ENCODE measurements around the gene PRKD3. TPM values are rescaled to one million over a fixed set of nuclear protein-coding genes. Genes with fewer than 3 reads are reported as not detected.

The PRKD3 gene
- total and polyA plus RNA-seq, 10 of the 15 experiments (the other 5 are each of a cell fraction or from before 2014, with no cell fraction given), result 3.3 to 14.9 (median 7.9) TPM

- intact Hi-C loops (cut with micrococcal nuclease; ENCODE audit: unreplicated experiment) (loop anchor here (1.0 to 10.0 kb wide), 2 partner anchors 114 to 552 kb away; no protein-coding TSS in a partner anchor), in situ Hi-C loops (cut with MboI) (no loop called here)
- TF ChIP-seq SREBF1 (IDR thresholded peaks at IDR 0.05; ENCODE audit: low read length), result no peak
- TF ChIP-seq STAT1 (conservative IDR thresholded peaks at IDR 0.05), result no peak
- no peak for TF ChIP-seq IRF3 (IDR thresholded peaks at IDR 0.05)
- TF ChIP-seq ELK1 (IDR thresholded peaks at IDR 0.05; ENCODE audit: low read depth, low read length), result no peak
- no peak for TF ChIP-seq CEBPZ (IDR thresholded peaks at IDR 0.05; ENCODE audit: low read depth, low read length)
- no peak for TF ChIP-seq ZNF384 (IDR thresholded peaks at IDR 0.05; ENCODE audit: borderline replicate concordance, low read depth, low read length)
- no peak for TF ChIP-seq NFXL1 (IDR thresholded peaks at IDR 0.05; ENCODE audit: borderline replicate concordance)
- TF ChIP-seq MYB (IDR thresholded peaks at IDR 0.05; ENCODE audit: borderline replicate concordance, low read depth, low read length), result no peak
- ATAC-seq, result no peak
- Histone ChIP-seq H3K27me3 (replicated peaks in 1 of 2; ENCODE audit: control insufficient read depth in 2 of 2, insufficient read depth in 2 of 2, low read length in 1 of 2) (no peaks in the 10 kb centered on the region; a peak in 1 of 4 replicates), H3K36me3 (ENCODE audit: control insufficient read depth in 2 of 2, insufficient read depth in 2 of 2, low read length in 1 of 2) (no peaks in the 10 kb centered on the region; a peak in 1 of 4 replicates), H3K4me3 (no peak overlapping the region), H3K9me3 (replicated peaks; ENCODE audit: control insufficient read depth, insufficient read depth, low read length) (no peaks in the 10 kb centered on the region; the same call in 2 of the 3 replicates), H3K79me2 (ENCODE audit: control insufficient read depth, insufficient read depth, low read length) (no peaks in the 10 kb centered on the region), H3K27ac (ENCODE audit: control insufficient read depth, insufficient read depth) (no peak overlapping the region), H2AFZ (ENCODE audit: control insufficient read depth, low read depth, low read length) (no peak overlapping the region), H3K4me1 (ENCODE audit: control insufficient read depth, insufficient read depth, low read length) (no peaks in the 10 kb centered on the region), H3K9ac (ENCODE audit: control insufficient read depth, insufficient read depth, low read length) (no peak overlapping the region), H4K20me1 (ENCODE audit: control insufficient read depth, insufficient read depth) (no peaks in the 10 kb centered on the region), H3K4me2 (ENCODE audit: control insufficient read depth, insufficient read depth) (no peak overlapping the region)
- WGBS (ENCODE audit: insufficient coverage, insufficient replicate concordance, low lambda C conversion rate, missing lambda C conversion rate), result 59% methylated on average over 2 of the region's 2 CpGs
- no peak for DNase-seq (ENCODE audit: low read depth, low spot score)
- ChIA-PET POLR2A (no interaction called here), RAD21 (ENCODE audit: unreplicated experiment) (interaction anchor here (1.5 kb wide), 1 partner anchor 114 kb away, joined by 5 read pairs; no protein-coding TSS in a partner anchor), SMC1A (ENCODE audit: uncharacterized antibody, unreplicated experiment) (interaction anchor here (1.1 kb wide), 1 partner anchor 59 kb away, joined by 3 read pairs; no protein-coding TSS in a partner anchor), CTCF (interaction anchor here (0.9 kb wide), 1 partner anchor 111 kb away, joined by 3 read pairs; no protein-coding TSS in a partner anchor)
- peak; percentile 13 for FAIRE-seq
- no TSS peak for BruUV-seq (replicated peaks)
Observed at GRCh38 chr2:37282746-37283145, 41.9 kb downstream of the PRKD3 start.
